GM23338 (cell line): ENCODE measurements around the gene ZNF536.

Source experiments
- CTCF ChIP-seq, 2 experiments: fragments of 200-600 bp in 1 of 2; sonication (generic) in 1 of 2; conservative IDR thresholded peaks; 2 replicates each; pipeline versions ENCODE4 v1.5.1 to v1.6.1; 2016 to 2017; ENCODE audit warnings: antibody characterized with exemption in 2 of 2, low read depth in 2 of 2, mild to moderate bottlenecking in 2 of 2, moderate library complexity in 1 of 2
- EZH2 ChIP-seq: fragments of 200-600 bp; sonication (generic); IDR thresholded peaks from one replicate; pipeline ENCODE4 v1.8.0; 2017; ENCODE audit warnings: antibody characterized with exemption, mild to moderate bottlenecking, low read depth; ENCODE audit not compliant: unreplicated experiment
- JUNB ChIP-seq: IDR thresholded peaks from one replicate; pipeline ENCODE4 v1.6.1; 2016; ENCODE audit warnings: antibody characterized with exemption; ENCODE audit not compliant: unreplicated experiment
- POLR2AphosphoS5 ChIP-seq: IDR thresholded peaks from 2 replicates; pipeline ENCODE4 v1.6.1; 2016; ENCODE audit warnings: antibody characterized with exemption, low read depth
- REST ChIP-seq: IDR thresholded peaks from one replicate; pipeline ENCODE4 v1.6.1; 2018; ENCODE audit warnings: antibody characterized with exemption; ENCODE audit not compliant: unreplicated experiment
- ZNF114 ChIP-seq: fragments of 250-450 bp; sonication (Bioruptor Pico); IDR thresholded peaks from 2 replicates; pipeline ENCODE4 v1.5.0; 2020; ENCODE audit warnings: mild to moderate bottlenecking, moderate library complexity

GRCh38 chr19:30381366-30381765 lies 9.2 kb downstream of the ZNF536 start:
- TF ChIP-seq CTCF (conservative IDR thresholded peaks at IDR 0.05; ENCODE audit: low read depth in 2 of 2) (no peak), EZH2 (no peak), JUNB (no peak), POLR2AphosphoS5 (no peak), REST (no peak), ZNF114 (CRISPR knock-in tag) (no peak)
